Activated CD8-positive, alpha-beta T cell treated with anti-CD3 and anti-CD28 coated beads for 36 hours (primary cell): ENCODE measurements around the gene ANKDD1B. TPM values are rescaled to one million over a fixed set of nuclear protein-coding genes. Genes with fewer than 3 reads are reported as not detected.

ENCODE experiments used
- ATAC-seq: fragments of 200-7000 bp; cut with Tn5 transposase; one replicate; pipeline ENCODE4 v1.10.0; 2021; ENCODE audit warnings: mild to moderate bottlenecking, moderate library complexity
- CTCF ChIA-PET: fragments of 350-600 bp; sonication (Branson Sonifier 250); formaldehyde crosslinking; loops from one replicate; lab custom pipeline; 2021; ENCODE audit warnings: antibody characterized with exemption; lab: Charles Lee
- POLR2A ChIA-PET: fragments of 350-600 bp; sonication (Branson Sonifier 250); formaldehyde crosslinking; loops from one replicate; lab custom pipeline; 2021; ENCODE audit warnings: antibody characterized with exemption; lab: Charles Lee
- DNase-seq: peaks from one replicate; pipeline ENCODE4 v3.0.0-alpha.2; 2020
- H3K27ac Mint-ChIP-seq: one replicate; pipeline ENCODE4 v1.8.0; 2021; ENCODE audit warnings: mild to moderate bottlenecking, mixed read lengths
- H3K27me3 Mint-ChIP-seq: one replicate; pipeline ENCODE4 v1.8.0; 2021; ENCODE audit warnings: mixed read lengths
- H3K36me3 Mint-ChIP-seq: one replicate; pipeline ENCODE4 v1.8.0; 2021; ENCODE audit warnings: low read depth, mixed read lengths
- H3K4me1 Mint-ChIP-seq: one replicate; pipeline ENCODE4 v1.8.0; 2021; ENCODE audit warnings: low read depth, mixed read lengths
- H3K4me3 Mint-ChIP-seq: one replicate; pipeline ENCODE4 v1.8.0; 2021; ENCODE audit warnings: mild to moderate bottlenecking, moderate library complexity, mixed read lengths
- H3K9me3 Mint-ChIP-seq: one replicate; pipeline ENCODE4 v1.8.0; 2021; ENCODE audit warnings: mixed read lengths
- intact Hi-C: fragments of 100-400 bp; cut with micrococcal nuclease; formaldehyde crosslinking; loops from one replicate; pipeline ENCODE4 v1.10.0; 2022
- total RNA-seq, 2 experiments: library from RNA; stranded (reverse); gene quantifications; one replicate each; pipeline ENCODE4 v1.2.3, GENCODE V29; 2021
- TF ChIP-seq, protein P1 (sequence below): fragments of 200-600 bp; IDR thresholded peaks from one replicate; pipeline ENCODE4 v1.8.0; 2022; ENCODE audit warnings: antibody characterized with exemption, mild to moderate bottlenecking

Gene ANKDD1B
- total RNA-seq, 2 experiments from 2014 or later = not detected

DNA sequence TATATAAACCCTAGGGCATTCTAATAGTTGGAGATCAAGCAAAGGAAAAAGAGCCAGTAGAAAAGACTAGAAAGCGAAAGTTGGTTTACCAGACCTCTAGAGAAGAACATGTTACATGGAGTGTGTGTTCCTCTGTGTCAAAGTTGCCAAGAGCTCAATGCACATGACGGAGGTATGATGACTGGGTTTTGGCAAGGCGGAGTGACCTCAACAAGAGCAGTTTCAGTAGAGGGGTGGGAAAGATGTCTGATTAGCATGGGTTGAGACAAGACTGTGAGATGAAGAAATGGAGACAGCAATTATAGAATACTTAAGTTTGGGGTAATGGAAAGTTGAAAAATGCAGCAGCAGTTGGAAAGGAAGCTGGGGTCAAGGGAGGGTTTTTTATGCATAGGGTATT, 1.6 kb downstream of the ANKDD1B start:
- POLR2A ChIA-PET = interaction anchor here (0.9 kb wide), 1 partner anchor 108 kb away, joined by 3 read pairs; no protein-coding TSS in a partner anchor
- Mint-ChIP-seq H3K27me3 (peaks cover 17% of the 10 kb centered on the region), H3K9me3 (no peaks in the 10 kb centered on the region), H3K4me1 (peaks cover 5% of the 10 kb centered on the region), H3K36me3 (no peaks in the 10 kb centered on the region), H3K27ac (no peak overlapping the region), H3K4me3 (no peak overlapping the region)
- CTCF ChIA-PET = no interaction called here
- ATAC-seq = no peak
- no peak for DNase-seq
- TF ChIP-seq, protein P1, sequence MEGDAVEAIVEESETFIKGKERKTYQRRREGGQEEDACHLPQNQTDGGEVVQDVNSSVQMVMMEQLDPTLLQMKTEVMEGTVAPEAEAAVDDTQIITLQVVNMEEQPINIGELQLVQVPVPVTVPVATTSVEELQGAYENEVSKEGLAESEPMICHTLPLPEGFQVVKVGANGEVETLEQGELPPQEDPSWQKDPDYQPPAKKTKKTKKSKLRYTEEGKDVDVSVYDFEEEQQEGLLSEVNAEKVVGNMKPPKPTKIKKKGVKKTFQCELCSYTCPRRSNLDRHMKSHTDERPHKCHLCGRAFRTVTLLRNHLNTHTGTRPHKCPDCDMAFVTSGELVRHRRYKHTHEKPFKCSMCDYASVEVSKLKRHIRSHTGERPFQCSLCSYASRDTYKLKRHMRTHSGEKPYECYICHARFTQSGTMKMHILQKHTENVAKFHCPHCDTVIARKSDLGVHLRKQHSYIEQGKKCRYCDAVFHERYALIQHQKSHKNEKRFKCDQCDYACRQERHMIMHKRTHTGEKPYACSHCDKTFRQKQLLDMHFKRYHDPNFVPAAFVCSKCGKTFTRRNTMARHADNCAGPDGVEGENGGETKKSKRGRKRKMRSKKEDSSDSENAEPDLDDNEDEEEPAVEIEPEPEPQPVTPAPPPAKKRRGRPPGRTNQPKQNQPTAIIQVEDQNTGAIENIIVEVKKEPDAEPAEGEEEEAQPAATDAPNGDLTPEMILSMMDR = no peak
- intact Hi-C loops = no loop called here

DNA sequence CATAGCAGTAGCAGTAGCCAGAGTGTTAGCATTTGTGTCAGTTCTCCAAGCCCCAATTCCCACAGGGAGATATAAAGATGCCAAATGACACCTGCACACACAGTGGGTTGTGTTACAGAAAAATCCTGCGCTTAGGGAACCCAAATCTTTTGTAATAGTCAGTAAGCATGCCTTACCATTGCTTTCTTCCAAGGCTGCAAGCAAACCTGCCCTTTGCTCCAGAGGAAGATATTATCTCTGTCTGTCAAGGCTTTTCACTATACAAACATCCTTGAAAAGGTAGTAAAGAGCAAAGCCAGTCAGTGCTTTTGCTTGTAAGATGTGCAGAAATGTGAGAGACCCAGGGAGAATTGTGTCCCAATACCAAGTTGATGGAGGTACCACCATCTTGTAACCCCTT, 2.9 kb downstream of the ANKDD1B start:
- H3K9me3 Mint-ChIP-seq = no peaks in the 10 kb centered on the region
- intact Hi-C loops = no loop called here
- no peaks in the 10 kb centered on the region for H3K36me3 Mint-ChIP-seq
- no peak for DNase-seq
- TF ChIP-seq, protein P1 = no peak
- no peak overlapping the region for H3K27ac Mint-ChIP-seq
- ATAC-seq = no peak
- no peak overlapping the region for H3K4me3 Mint-ChIP-seq
- H3K27me3 Mint-ChIP-seq = peaks cover 17% of the 10 kb centered on the region
- CTCF ChIA-PET = no interaction called here
- peaks cover 5% of the 10 kb centered on the region for H3K4me1 Mint-ChIP-seq
- POLR2A ChIA-PET = no interaction called here

DNA sequence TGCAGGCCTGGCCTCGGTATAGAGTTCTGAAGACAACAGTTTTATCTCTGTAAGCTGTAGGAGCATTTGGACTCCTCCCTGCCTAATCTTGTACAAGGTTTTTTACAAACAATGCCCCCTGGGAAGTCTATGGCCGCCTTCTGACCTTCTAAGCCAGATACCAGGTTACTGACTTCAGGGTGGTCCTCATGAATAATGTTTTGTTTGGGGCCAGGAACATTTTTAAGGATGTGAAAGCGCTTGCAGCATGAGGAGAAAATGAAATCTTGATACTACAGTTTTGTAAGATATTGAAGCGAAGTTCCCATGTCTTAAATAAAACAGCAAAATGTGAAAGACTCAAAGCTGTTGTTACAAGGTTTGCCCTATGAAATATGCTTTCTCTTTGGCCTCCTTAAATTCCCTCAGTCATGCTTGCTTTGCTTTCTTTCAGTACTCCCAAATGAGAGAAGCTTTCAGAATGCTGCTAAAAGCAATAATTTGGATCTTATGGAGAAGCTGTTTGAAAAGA, 5.2 kb downstream of the ANKDD1B start:
- H3K27me3 Mint-ChIP-seq = peaks cover 8% of the 10 kb centered on the region
- intact Hi-C loops = no loop called here
- H3K27ac Mint-ChIP-seq = no peak overlapping the region
- H3K4me3 Mint-ChIP-seq = no peak overlapping the region
- H3K9me3 Mint-ChIP-seq = no peaks in the 10 kb centered on the region
- no peaks in the 10 kb centered on the region for H3K36me3 Mint-ChIP-seq
- no peaks in the 10 kb centered on the region for H3K4me1 Mint-ChIP-seq
- no peak for ATAC-seq
- DNase-seq = no peak
- TF ChIP-seq, protein P1 = no peak
- ChIA-PET CTCF (interaction anchor here (0.8 to 1.1 kb wide), 2 partner anchors 8 to 13 kb away, joined by 3 read pairs; no protein-coding TSS in a partner anchor), POLR2A (no interaction called here)

DNA sequence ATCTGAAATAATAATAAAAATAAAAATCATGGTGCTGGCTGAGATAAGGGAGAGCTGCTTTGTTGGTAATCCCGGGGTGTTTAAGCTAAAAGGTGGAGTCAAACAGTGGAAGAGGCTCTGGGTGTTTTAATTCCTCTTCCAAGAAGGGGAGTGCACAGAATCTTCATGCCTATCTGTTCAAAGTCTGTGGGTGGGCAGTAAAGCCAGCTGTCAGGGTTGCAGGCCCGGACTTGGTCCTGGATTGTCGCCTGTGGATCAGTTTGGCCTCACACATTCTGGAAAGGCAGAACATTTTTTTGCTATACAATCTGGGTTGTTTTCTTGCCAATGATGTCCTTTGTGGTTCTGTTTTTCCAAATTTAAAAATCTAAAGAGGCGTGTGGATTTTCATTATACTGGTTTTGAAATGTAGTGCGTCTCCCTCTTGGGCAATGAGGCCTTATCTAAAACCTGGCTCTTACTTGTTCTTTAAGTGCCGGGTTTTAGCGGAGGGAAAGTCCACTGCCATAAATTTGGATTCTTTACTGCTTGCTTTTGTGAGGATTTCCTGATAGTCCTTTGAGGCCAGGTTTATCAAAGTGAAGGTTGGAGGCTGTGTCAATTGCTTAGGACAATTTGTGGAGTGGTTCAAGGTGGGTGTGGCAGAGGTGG, 5.8 kb downstream of the ANKDD1B start:
- Mint-ChIP-seq H3K4me1 (no peaks in the 10 kb centered on the region), H3K9me3 (no peaks in the 10 kb centered on the region), H3K27ac (no peak overlapping the region), H3K27me3 (peaks cover 8% of the 10 kb centered on the region), H3K4me3 (no peak overlapping the region), H3K36me3 (no peaks in the 10 kb centered on the region)
- CTCF ChIA-PET = interaction anchor here (0.8 to 1.1 kb wide), 2 partner anchors 8 to 12 kb away, joined by 3 read pairs; no protein-coding TSS in a partner anchor
- ATAC-seq (no peak), DNase-seq (no peak)
- POLR2A ChIA-PET = no interaction called here
- intact Hi-C loops = no loop called here
- TF ChIP-seq, protein P1 = no peak

DNA sequence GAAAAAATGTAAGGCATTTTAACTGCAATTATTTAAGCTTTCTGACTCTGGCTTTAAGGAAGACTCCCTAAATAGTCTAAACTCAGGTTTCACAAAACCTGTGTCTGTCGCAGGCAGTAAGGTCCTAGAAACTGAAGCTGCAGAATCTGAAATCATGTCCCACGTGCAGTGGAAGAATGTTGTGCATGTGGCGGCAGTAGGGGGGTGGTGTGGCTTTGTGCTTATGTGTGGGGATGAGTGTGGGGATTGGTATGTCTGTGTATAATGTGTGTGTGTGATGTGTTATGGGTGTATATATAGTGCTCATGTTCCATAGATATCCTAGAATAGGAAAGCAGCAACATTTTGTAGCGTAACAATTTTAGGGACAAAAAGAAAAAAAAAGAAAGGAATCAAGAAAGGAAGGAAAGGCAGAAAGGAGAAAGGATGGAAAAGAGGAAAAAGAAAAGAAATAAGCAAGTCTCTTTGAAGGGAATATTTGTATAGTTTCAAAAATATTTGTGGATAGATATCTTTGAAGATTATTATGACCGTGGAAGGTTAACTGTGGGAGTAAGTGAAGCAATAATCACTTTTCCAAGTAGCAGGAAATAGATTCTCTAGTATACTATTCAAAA, 6.6 kb downstream of the ANKDD1B start:
- intact Hi-C loops = no loop called here
- H3K9me3 Mint-ChIP-seq = no peaks in the 10 kb centered on the region
- H3K36me3 Mint-ChIP-seq = no peaks in the 10 kb centered on the region
- H3K4me3 Mint-ChIP-seq = no peak overlapping the region
- peaks cover 4% of the 10 kb centered on the region for H3K27me3 Mint-ChIP-seq
- H3K4me1 Mint-ChIP-seq = no peaks in the 10 kb centered on the region
- DNase-seq = no peak
- H3K27ac Mint-ChIP-seq = no peak overlapping the region
- TF ChIP-seq, protein P1 = no peak
- ATAC-seq = no peak
- ChIA-PET CTCF (interaction anchor here (1.1 kb wide), 1 partner anchor 9 kb away, joined by 3 read pairs; no protein-coding TSS in a partner anchor), POLR2A (no interaction called here)
